GM20431 (cell line): ENCODE measurements around the gene MAML2.

Experiments
- in situ Hi-C: fragments of 300-500 bp; cut with MseI, MboI; formaldehyde crosslinking; loops from one replicate; pipeline ENCODE4 v1.15.0; 2020; ENCODE audit warnings: low sequenced_read_pairs; ENCODE audit not compliant: unreplicated experiment

MAML2 gene

GRCh38 chr11:96036863-96037262 is 306.1 kb downstream of the MAML2 start:
- in situ Hi-C loops: no loop called here

GRCh38 chr11:96035740-96036078 is 307.3 kb downstream of the MAML2 start:
- in situ Hi-C loops: no loop called here

- in situ Hi-C loops: no loop called here
These were observed 307.8 kb downstream of the MAML2 start for GRCh38 chr11:96035031-96035739.

- in situ Hi-C loops: no loop called here
These were observed 309.4 kb downstream of the MAML2 start for GRCh38 chr11:96033599-96033998.

- in situ Hi-C loops: no loop called here
These were observed 309.9 kb downstream of the MAML2 start for GRCh38 chr11:96033095-96033494.

- in situ Hi-C loops: no loop called here
These were observed 314.2 kb downstream of the MAML2 start for GRCh38 chr11:96028746-96029145.

- in situ Hi-C loops: no loop called here
These were observed 316.0 kb downstream of the MAML2 start for GRCh38 chr11:96027021-96027420.

GRCh38 chr11:96026310-96026709 is 316.7 kb downstream of the MAML2 start:
- in situ Hi-C loops: no loop called here

- in situ Hi-C loops: no loop called here
These were observed 318.3 kb downstream of the MAML2 start for GRCh38 chr11:96024666-96025065.

GRCh38 chr11:96023275-96023674 is 319.7 kb downstream of the MAML2 start:
- in situ Hi-C loops: no loop called here

GRCh38 chr11:96021901-96022650 is 320.9 kb downstream of the MAML2 start:
- in situ Hi-C loops: no loop called here

- in situ Hi-C loops: no loop called here
These were observed 322.9 kb downstream of the MAML2 start for GRCh38 chr11:96019810-96020747.

GRCh38 chr11:96019281-96019680 is 323.7 kb downstream of the MAML2 start:
- in situ Hi-C loops: no loop called here

GRCh38 chr11:96017856-96018255 is 325.1 kb downstream of the MAML2 start:
- in situ Hi-C loops: no loop called here

- in situ Hi-C loops: no loop called here
These were observed 326.0 kb downstream of the MAML2 start for GRCh38 chr11:96016978-96017502.

- in situ Hi-C loops: no loop called here
These were observed 327.0 kb downstream of the MAML2 start for GRCh38 chr11:96015906-96016565.

- in situ Hi-C loops: no loop called here
These were observed 328.8 kb downstream of the MAML2 start for GRCh38 chr11:96014217-96014616.

GRCh38 chr11:96013461-96014213 is 329.4 kb downstream of the MAML2 start:
- in situ Hi-C loops: no loop called here

- in situ Hi-C loops: no loop called here
These were observed 330.7 kb downstream of the MAML2 start for GRCh38 chr11:96012086-96012824.
